Fibroblast of skin of back (primary cell): ENCODE results near the gene OTOG. TPM values are rescaled to one million over a fixed set of nuclear protein-coding genes. Genes with fewer than 3 reads are reported as not detected.

Experiments
- DNase-seq: peaks from one replicate; pipeline ENCODE4 v3.0.0-alpha.2; 2013
- polyA plus RNA-seq, 2 experiments: library from polyadenylated mRNA; unstranded; fragments of 120-200 nt; gene quantifications; one replicate each; pipeline ENCODE4 v1.2.1, GENCODE V29; 2013; ENCODE audit not compliant: insufficient read length in 2 of 2

Gene OTOG
- polyA plus RNA-seq (2013, experiment 1 of 2; ENCODE audit: insufficient read length), result not detected
- polyA plus RNA-seq (2013, experiment 2 of 2; ENCODE audit: insufficient read length), result not detected

- DNase-seq, result peak; percentile 12
Observed at GRCh38 chr11:17547051-17547577, at the start of gene OTOG. Gene OTOG (plus strand): TSS chr11:17547259. CDS start chr11:17547373, 114 bp downstream.

GRCh38 chr11:17498058-17498457 lies 49.0 kb upstream of the OTOG start:
- no peak for DNase-seq

DNA sequence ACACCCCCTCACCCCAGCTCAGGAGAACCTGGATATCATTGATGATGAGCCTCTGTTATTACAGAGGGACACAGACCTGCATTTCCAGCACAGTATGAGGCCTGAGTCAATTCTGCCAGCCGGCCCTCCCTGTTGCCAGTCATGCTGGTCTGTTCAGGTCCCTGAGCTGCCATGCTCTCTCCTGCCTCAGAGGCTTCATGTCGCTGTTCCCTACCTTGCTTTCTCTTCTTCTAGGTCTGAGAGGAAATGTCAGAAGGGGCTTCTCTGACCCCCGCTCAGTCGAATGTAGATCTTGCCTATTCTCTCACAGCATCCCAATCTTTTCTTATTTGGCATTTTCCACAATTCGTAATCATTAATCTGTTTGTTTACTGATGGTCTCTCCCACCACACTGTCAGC lies 48.6 kb upstream of the OTOG start:
- no peak for DNase-seq

- DNase-seq, result no peak
Observed at GRCh38 chr11:17500673-17501072, 46.4 kb upstream of the OTOG start.

- no peak for DNase-seq
Observed at GRCh38 chr11:17502630-17503029, 44.4 kb upstream of the OTOG start.

DNA sequence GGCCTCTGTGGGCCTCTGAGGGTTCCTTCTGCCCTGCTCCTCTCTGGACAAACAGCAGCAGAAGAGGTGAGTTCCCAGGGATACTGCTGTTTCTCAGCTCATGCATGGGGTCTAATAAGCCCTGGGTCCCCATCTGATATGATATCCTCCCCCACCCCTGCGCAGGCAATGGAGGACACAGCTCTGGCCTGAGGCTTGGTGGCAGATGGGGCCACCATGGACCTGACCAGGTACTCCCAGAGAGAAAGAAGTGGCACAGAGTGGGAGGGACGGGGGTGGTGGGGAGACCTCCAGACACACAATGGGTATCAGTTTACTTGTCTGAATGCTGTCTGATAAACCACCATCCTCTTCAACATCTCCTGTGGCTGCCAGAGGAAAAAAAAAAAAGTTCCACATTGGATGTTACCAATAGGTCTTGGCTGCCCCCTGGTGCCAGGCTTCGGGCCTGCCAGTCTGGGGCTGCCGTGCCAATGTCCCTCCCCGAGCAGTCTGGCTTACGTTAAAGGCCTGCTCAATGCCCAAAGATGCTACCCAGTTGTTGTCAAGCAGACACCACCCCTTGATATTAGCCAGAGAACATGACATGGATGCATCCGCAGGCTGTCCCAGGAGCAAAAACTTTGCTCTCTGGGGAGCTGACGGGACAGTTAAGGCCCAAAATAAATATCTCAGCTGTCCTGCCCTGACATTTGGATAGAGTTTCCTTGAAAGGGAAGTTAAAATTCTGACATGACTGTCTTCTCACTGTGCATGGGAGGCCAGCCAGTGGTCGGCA lies 42.5 kb upstream of the OTOG start:
- DNase-seq, result peak; percentile 50

- DNase-seq, result no peak
Observed at GRCh38 chr11:17505146-17505545, 41.9 kb upstream of the OTOG start.

- DNase-seq, result no peak
Observed at GRCh38 chr11:17506314-17506713, 40.7 kb upstream of the OTOG start.

- DNase-seq, result no peak
Observed at GRCh38 chr11:17506942-17507341, 40.1 kb upstream of the OTOG start.

DNA sequence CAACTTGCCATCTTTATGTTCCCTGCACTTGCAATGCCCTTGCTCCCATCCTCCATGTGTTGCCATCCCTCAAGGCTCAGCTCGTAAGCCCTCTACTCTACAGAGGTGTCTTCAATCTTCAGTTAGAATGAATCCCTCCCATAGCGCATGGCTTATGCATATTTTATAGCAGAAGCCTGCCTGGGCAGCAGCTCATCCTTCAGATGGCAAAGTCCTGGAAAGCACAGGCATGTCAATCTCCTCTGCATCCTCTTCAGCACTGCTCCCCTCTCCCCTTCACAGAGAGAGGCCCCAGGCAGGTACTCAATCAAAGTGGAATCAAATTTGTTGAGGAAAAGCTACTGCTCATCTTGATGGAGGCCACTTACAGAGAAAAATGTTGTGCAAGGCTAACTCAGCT lies 39.3 kb upstream of the OTOG start:
- DNase-seq, result no peak

GRCh38 chr11:17508306-17508705 lies 38.8 kb upstream of the OTOG start:
- DNase-seq, result peak; percentile 31

- no peak for DNase-seq
Observed at GRCh38 chr11:17508791-17509190, 38.3 kb upstream of the OTOG start.

DNA sequence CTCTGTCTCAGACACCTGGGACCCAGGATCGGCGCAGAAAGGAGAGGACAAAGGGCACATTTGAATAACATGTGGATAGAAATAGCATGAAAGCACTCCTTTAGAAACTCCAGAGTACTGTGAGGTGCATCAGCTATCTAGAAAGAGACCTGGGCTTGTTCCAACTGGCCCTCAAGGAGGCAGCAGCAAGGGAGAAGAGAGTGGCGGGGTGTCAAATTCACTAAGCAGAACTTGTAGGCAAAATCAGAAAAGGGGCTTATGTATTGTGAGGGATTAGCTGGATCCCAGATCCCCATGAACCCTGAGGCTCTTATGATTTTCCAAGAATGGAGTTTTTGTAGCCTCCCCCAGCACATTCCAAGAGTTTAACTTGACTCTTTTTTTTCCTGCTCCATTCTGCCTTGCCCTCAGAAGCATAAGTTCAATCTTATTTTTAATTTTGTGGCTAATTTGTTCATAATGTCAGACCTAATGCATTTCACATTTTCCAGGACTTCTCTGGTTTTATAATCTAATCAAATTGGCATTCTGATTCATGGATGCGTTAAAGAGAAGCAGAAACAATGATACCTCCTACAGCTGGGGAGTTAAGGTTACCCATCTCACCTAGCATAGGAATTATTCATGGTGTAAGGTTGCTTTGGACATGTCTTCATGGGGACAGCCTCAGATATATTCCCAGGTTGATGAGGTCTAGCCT lies 36.4 kb upstream of the OTOG start:
- DNase-seq, result no peak

DNA sequence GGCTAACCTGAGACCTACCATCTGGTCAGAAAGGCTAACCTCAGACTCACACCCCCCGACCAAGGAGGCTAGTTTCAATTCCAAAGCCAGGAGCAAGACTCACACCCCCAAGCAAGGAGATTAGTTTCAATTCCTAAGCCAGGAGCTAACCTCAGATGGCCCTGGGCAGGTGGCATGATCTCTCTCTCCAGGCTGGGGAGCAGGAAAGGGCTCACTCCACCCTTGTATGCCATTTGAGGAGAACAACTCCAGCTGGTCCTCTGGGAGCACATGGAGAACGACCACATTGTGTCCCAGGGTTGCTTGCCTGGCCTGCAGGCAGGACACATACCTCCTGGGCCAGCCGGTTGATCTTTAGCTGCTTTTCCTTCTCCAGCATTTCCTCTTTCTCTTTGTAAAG lies 35.5 kb upstream of the OTOG start:
- no peak for DNase-seq

GRCh38 chr11:17512101-17512500 lies 35.0 kb upstream of the OTOG start:
- no peak for DNase-seq

DNA sequence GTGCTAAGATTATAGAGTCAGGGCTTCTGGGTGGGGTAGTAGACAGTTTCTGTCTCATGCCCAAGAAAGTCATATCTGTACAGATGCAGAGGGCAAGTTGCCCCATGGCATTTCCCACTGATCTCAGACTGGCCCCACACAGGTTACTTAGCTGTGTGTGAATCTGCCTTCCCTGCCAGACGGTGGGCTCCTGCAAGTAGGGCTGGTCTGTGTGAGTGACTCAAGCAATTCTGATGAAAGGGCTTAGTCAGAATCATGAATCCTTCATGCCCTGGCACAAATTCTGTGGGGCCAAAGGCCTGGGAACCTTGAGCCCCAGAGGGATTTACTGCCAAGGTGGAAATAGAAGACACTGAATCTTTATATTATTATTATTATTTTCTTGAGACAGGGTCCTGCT lies 33.2 kb upstream of the OTOG start:
- DNase-seq, result no peak

- DNase-seq, result no peak
Observed at GRCh38 chr11:17514476-17514875, 32.6 kb upstream of the OTOG start.

GRCh38 chr11:17515443-17516176 lies 31.4 kb upstream of the OTOG start:
- no peak for DNase-seq

DNA sequence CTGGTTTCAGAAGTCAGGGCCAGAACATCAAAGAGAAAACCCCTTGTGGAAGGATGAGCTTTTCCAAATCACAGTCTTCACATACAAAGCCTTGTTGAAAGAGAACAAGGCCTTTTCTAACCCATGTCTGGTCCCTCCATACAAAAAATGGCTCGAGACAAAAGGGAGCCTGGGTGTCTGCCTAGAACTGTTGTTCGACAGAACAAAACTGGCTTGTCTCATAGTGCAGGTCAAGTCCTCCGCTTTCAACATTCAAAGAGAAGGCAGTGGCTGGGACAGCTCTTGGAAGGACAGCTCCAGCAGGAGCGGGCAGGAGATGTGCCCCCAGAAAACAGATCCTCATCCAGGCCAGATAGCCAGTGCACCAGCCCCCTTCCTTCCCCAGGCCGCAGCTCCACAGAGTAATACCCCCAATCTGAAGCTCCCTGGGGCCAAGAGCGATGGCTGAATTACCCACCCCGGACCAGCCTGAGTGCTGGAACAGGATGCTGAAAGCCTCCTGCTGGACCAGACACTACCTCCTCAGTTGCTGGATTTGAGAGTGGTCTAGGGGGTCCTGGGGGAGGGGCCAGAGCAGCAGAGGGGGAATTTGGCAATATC lies 30.4 kb upstream of the OTOG start:
- DNase-seq, result no peak

DNA sequence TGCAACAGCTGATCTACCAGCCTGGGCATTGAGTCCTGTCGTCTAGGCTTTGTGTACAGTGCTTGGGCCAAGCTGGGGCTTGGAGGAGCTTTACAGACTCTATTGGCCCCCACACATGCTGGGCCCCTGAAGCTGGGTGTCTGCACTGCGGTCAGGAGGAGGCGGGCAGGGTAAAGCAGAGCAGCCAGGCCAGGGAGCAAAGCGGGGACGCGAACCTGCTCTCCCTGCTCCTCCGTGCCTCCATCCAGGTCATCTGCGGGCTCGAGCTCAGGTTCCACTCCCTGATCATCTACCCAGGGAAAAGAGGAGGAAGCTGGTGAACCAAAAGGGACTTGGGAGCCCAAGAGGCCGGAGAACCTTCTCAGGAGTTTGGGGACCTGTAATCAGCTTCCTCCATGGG lies 29.9 kb upstream of the OTOG start:
- DNase-seq, result no peak

GRCh38 chr11:17518366-17518765 lies 28.7 kb upstream of the OTOG start:
- no peak for DNase-seq

GRCh38 chr11:17519061-17519885 lies 27.8 kb upstream of the OTOG start:
- DNase-seq, result no peak
